ENCODE results near the gene PRR5L.

GRCh38 chr11:36350137-36350513, 54.0 kb downstream of the PRR5L start:
- TF ChIP-seq GATA2 (IDR thresholded peaks at IDR 0.05; ENCODE audit: low read depth, low read length) (no peak), GATA3 (IDR thresholded peaks at IDR 0.05; ENCODE audit: low read depth, low read length) (no peak)
